DMS53 treated with DMSO at 0.1 percent for 48 hours (cell line): ENCODE data around the gene EXD3.
A peak's percentile ranks its signal among the peaks of the same experiment; 100 is the strongest.

Experiments used
- DNase-seq: peaks from one replicate; lab custom pipeline; 2025; ENCODE audit not compliant: unreplicated experiment; lab: John Stamatoyannopoulos, UW

Gene EXD3

GRCh38 chr9:137309368-137310188, 113.4 kb downstream of the EXD3 start:
- no peak for DNase-seq

- DNase-seq: no peak
These were observed 114.8 kb downstream of the EXD3 start for GRCh38 chr9:137308057-137308619.

DNA sequence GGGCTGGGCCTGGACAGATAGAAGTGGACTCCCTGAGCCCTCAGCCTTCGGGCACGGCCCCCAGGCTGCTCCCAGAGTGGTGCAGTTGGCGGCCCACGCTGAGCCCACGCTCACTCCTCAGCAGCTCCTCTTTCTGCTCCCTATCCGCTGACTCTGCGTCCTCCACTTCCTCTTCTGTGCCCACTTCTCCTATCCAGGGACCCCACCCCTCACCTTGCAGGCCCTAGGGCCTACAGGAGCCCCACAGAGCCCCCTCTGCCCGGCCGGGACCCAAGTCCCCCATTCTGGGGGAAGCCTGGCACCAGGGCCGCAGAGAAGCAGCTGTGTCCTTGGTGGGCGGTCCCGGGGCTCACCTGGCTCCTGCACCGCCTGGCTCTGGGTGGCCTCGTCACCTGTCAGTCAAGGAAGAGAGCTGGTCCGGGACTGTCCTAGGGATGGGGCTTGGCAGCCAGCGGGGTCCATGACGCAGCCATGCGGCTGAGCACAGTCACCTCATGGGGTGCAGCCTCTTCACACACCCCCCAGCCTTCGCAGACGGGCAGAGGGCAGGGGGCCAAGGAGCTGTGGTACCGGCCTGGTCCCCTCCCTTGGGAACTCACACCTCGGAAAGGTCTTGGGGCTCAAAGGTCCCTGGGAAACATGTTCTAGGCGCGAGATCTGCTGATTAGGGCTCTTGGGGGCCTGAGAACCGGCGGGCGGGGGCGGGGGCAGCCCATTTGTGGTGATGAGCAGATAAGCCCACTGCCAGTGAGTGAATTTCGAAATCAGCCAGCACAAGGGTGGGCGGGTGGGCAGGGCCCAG, 115.5 kb downstream of the EXD3 start:
- DNase-seq: no peak

- DNase-seq: no peak
These were observed 116.1 kb downstream of the EXD3 start for GRCh38 chr9:137306850-137307254.

DNA sequence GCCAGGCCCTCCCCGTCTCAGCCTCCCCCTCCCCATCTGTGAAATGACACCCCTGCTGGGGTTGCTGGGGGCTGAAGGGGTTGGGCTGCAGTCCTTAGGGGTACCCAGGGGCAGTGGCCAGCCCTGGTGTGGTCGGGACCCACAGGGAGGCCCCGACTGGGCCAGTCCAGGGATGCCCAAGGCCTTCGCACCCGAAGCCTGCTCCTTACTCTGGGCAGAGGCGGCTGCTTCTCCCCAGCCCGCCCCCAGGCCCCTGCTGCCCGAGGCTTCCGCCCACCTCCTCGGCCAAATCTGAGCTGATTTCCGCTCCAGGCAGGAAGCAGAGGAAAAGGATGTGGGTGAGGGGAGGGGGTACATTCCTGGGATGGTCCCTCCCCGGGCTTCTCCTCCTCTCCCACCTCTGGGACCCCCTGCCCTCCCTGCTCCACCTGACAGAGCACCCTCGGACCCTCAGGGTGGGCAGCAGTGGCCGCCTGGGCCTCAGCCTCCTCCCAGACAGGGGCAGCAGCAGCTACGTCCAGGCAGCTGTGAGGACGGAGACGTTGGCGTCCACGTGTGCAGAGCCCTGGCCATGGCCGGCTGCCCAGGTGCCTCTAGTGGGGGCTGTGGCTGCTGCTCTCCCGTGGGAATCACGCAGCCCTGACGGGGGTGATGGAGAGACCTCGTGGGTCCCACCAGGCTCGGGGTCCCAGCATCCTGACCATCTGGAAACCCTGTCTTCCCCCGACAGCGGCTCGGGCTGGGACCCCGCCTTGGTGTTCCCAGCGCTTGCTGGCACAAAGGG, 116.7 kb downstream of the EXD3 start:
- DNase-seq: no peak

GRCh38 chr9:137305798-137306065, 117.2 kb downstream of the EXD3 start:
- DNase-seq: no peak

DNA sequence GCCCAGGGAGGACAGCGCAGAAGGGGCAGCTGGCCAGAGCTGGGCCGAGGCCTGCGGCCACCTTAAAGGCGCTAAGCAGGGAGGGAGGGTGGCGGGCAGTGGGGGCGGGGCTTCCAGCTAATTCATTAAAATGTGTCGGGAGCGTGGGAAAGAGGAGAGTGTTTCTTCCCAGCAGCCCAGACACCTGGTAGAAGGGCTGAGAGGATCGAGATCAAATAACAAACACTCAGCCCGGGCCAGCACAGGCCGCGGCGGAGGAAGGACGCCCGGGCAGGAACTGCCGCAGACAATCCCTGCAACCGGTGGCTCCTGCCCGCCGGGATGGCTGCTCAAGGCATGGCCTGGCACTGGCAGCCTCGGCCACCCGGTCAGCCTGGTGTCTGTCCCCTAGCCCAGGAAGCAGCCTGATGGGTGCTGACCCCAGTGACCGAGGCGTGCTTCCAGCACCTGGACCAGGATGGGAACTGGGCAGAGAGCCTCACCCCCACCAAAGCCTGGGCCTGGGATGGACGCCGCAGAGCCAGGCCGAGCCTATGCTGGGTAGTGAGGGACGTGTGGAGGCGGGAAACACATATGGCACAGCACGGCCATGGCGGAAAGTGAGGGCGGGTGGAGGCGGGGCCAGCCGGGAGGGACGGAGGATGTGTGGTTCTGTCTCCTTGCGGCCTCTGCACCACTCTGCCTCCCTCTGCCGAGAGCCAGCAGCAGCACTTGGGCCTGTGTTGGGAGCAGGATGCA, 117.7 kb downstream of the EXD3 start:
- DNase-seq: peak; percentile 85

DNA sequence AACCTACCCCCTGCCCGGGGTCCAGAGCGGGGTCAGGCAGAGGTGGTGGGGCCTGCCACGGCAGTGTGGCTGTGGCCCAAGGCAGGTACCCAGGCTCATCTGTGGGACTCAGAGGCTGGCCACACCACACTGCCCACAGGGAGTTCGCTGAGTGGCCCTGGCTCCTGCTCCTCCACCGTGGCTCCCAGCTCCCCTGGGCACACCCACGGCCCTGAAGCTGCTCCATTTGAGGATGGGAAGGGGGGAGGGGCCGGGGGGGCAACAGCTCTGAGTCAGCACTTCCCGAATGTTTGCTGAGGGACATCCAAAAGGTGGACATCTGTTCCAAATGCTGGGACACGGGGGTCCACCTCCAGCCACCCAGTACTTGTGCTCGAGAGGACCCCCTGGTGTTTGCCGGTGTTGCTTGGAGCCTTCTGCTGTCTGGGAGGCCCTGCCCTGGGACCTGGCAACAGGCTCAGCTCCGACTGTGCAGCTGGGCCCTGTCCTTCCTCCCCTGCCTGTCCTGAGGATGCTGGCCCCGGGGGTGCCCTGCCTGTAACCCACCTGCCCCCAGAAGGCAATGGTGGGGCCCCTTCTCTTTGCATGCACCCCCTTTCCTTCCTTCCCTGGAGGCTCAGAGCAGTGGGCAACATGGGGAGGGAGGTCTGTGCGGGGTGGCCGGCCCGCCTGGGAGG, 118.4 kb downstream of the EXD3 start:
- no peak for DNase-seq

GRCh38 chr9:137303893-137304382, 119.0 kb downstream of the EXD3 start:
- DNase-seq: no peak

DNA sequence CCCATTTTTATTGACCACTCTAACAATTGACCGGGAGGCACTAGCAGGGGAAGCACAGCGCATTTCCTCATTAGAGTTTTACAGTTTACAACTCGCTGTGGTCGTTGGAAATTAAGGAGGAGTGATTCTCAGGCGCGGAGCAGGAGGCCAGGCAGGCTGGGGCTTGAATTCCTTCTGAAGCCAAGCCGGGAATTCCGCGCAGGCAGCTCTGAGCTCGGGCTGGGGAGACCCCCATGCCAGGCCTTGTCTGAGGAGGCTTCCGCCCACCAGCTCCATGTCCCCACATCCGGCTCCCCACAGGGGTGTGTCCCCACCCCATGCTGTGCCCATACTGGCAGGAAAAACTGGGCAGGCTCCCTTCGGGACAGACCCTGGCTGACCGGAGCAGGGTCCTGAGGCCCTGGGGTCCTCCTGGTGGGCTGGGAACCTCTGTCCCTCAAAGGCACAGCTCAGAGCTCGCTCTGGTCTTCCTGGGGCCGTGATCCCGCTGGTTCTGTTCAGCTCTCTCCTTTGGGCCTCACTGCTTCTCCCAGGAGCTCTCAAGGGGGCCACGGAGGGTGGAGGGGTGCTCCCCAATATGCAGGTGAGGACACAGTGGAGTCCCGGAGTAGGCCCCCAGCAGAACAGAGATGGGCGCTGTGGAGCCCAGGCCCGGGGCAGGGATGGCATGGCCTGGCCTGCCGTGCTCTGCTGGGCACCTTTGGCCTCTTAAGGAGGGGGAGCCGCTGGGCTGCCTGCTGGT, 119.6 kb downstream of the EXD3 start:
- DNase-seq: no peak

- peak; percentile 37 for DNase-seq
These were observed 120.4 kb downstream of the EXD3 start for GRCh38 chr9:137302449-137303150.

- DNase-seq: peak; percentile 73
These were observed 120.9 kb downstream of the EXD3 start, which contains the start of gene NRARP for GRCh38 chr9:137302118-137302448. Gene NRARP, minus strand, starts transcription at chr9:137302271. Its CDS starts 343 bp downstream, at chr9:137301928.

DNA sequence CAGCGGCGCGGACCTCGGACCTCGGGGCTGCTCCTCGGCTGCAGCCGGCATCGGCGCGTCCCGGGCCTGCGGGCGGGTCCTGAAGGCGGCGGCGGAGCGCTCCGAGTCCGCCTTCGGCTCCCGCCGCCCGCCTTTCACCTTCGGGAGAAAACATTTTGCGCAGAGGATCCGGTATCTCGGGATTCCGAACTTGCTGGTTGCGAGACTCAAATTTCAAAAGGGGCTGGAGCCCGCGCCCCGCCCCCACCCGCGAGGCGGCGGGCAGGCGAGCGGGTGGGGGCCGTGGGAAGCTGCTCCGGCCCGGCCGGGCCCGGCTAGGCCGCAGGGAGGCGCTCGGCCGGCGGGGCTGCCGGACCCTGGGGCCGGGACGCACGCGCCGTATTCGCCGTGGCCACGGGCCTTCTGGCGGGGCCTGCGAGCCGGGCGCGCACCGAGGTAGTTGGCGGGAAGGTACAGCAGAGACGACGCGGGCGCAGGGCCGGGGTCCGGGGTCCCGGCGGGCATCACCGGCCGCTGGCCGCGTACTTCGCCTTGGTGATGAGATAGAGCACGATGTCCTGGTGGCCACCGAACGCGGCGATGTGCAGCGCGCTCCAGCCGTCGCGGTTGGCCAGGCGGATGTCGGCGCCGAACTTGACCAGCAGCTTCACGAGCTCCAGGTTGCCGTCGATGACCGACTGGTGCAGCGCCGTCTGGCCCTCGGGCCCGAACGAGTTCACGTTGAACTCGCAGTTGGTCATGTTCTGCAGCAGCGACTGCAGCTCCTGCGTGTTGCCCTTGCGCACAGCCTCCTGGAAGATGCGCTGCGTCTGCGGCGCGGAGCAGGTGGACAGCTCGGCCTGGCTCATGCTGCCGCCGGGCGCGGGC, 121.6 kb downstream of the EXD3 start:
- DNase-seq: peak; percentile 31

DNA sequence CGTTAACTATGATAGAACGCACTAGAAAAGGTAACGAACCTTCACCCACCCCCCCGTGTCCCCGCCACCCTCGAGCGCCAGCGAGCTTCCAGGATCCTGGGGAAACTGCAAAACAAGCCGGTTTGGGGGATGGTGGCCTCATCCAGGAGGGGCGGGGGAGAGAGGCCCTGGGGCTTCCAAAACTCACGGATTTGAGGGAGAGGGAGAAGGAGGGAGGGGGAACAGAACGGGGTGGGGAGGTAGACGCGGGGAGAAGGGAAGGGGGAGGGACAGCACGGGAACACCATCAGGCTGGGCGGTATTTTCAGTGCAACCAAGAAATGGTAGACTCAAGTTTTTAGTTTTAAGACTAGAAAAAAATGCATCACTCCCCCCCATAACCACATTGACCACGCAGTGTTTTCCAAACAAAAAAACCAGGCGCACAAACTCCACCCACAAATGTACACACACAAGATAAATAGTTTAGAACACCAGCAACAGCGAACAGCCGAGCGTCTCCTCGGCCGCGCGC, 122.3 kb downstream of the EXD3 start:
- DNase-seq: no peak

DNA sequence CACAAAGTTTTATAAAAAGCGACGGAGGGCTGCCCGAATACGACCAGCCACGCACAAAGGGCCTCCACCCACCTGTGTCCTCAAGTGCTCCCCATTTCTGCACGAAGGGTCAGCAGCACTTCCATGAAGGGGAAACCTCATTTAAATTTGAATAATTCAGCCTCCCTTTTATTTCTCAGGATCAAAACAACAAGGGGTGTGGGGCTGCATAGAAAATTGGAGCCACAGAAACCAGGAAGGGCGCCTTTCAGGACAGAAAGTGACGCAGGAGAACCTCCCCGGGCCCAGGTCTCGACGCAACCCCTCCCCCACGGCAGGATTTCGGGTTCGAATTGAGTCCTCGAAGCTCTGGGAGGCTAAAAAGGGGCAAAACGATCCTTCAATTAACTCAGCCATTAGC, 123.0 kb downstream of the EXD3 start:
- DNase-seq: no peak

GRCh38 chr9:137299203-137299565, 123.8 kb downstream of the EXD3 start:
- no peak for DNase-seq

- no peak for DNase-seq
These were observed 124.4 kb downstream of the EXD3 start for GRCh38 chr9:137298401-137299202.
